A673 (cell line): ENCODE data around the gene PRR14.

Experiments
- CTCF ChIP-seq: fragments of 300-800, 200-600 bp; sonication (generic); conservative IDR thresholded peaks from 2 replicates; pipeline ENCODE4 v1.5.1; 2017; ENCODE audit warnings: low read depth, mild to moderate bottlenecking, antibody characterized with exemption, low read length, moderate library complexity, mixed read lengths
- EZH2 ChIP-seq: fragments of 200-600 bp; sonication (generic); IDR thresholded peaks from 2 replicates; pipeline ENCODE4 v1.6.1; 2017; ENCODE audit warnings: borderline replicate concordance, low read depth, mild to moderate bottlenecking, mixed read lengths, antibody characterized with exemption, low read length; ENCODE audit not compliant: poor library complexity, severe bottlenecking

GRCh38 chr16:30601966-30602365 is 48.8 kb upstream of the PRR14 start:
- no peak for TF ChIP-seq CTCF
- no peak for TF ChIP-seq EZH2
